IPS-11a (cell line): ENCODE measurements around the gene SHOX.

Source experiments
- H3K4me3 ChIP-seq: one replicate; pipeline ENCODE4 v1.5.1; 2013; ENCODE audit warnings: low read depth, low read length, control low read depth

The SHOX gene

GRCh38 chrX:663841-664240 lies 33.2 kb downstream of the SHOX start:
- no peak overlapping the region for H3K4me3 ChIP-seq

- no peak overlapping the region for H3K4me3 ChIP-seq
Observed at GRCh38 chrX:666762-667720, 36.5 kb downstream of the SHOX start.

GRCh38 chrX:670645-671044 lies 40.1 kb downstream of the SHOX start:
- H3K4me3 ChIP-seq, result no peak overlapping the region

GRCh38 chrX:672931-673330 lies 42.3 kb downstream of the SHOX start:
- no peak overlapping the region for H3K4me3 ChIP-seq

- no peak overlapping the region for H3K4me3 ChIP-seq
Observed at GRCh38 chrX:675279-675954, 44.8 kb downstream of the SHOX start.

GRCh38 chrX:675955-676295 lies 45.3 kb downstream of the SHOX start:
- no peak overlapping the region for H3K4me3 ChIP-seq

GRCh38 chrX:677376-677775 lies 46.8 kb downstream of the SHOX start:
- H3K4me3 ChIP-seq, result no peak overlapping the region

GRCh38 chrX:679291-679979 lies 48.8 kb downstream of the SHOX start:
- H3K4me3 ChIP-seq, result no peak overlapping the region

- no peak overlapping the region for H3K4me3 ChIP-seq
Observed at GRCh38 chrX:680062-680461, 49.5 kb downstream of the SHOX start.

GRCh38 chrX:681989-682388 lies 51.4 kb downstream of the SHOX start:
- no peak overlapping the region for H3K4me3 ChIP-seq

GRCh38 chrX:682892-683291 lies 52.3 kb downstream of the SHOX start:
- no peak overlapping the region for H3K4me3 ChIP-seq

GRCh38 chrX:683576-683975 lies 53.0 kb downstream of the SHOX start:
- no peak overlapping the region for H3K4me3 ChIP-seq

GRCh38 chrX:685120-686032 lies 54.8 kb downstream of the SHOX start:
- no peak overlapping the region for H3K4me3 ChIP-seq

- no peak overlapping the region for H3K4me3 ChIP-seq
Observed at GRCh38 chrX:689983-690382, 59.4 kb downstream of the SHOX start.

- H3K4me3 ChIP-seq, result no peak overlapping the region
Observed at GRCh38 chrX:694800-695199, 64.2 kb downstream of the SHOX start.

GRCh38 chrX:698206-698605 lies 67.6 kb downstream of the SHOX start:
- H3K4me3 ChIP-seq, result no peak overlapping the region

- H3K4me3 ChIP-seq, result no peak overlapping the region
Observed at GRCh38 chrX:700936-701335, 70.3 kb downstream of the SHOX start.

GRCh38 chrX:701673-702072 lies 71.1 kb downstream of the SHOX start:
- H3K4me3 ChIP-seq, result no peak overlapping the region

- H3K4me3 ChIP-seq, result no peak overlapping the region
Observed at GRCh38 chrX:703466-703865, 72.9 kb downstream of the SHOX start.

- H3K4me3 ChIP-seq, result no peak overlapping the region
Observed at GRCh38 chrX:703866-704265, 73.3 kb downstream of the SHOX start.
